NB4 (cell line): Measurements from ENCODE around the gene KAZN.

ENCODE experiments used
- DNase-seq: peaks from one replicate; pipeline ENCODE4 v3.0.0; 2010; ENCODE audit warnings: low read depth
- H3K4me3 ChIP-seq: one replicate; pipeline ENCODE4 v1.5.1; 2011; ENCODE audit warnings: mild to moderate bottlenecking, low read depth, low read length, moderate library complexity
- MYC ChIP-seq: IDR thresholded peaks from 2 replicates; pipeline ENCODE4 v1.6.1; 2011; ENCODE audit warnings: low read depth, low read length
- POLR2A ChIP-seq: IDR thresholded peaks from 2 replicates; pipeline ENCODE4 v1.6.1; 2011; ENCODE audit warnings: mild to moderate bottlenecking; ENCODE audit not compliant: insufficient read length; ENCODE audit errors: extremely low read depth
- TF ChIP-seq, protein P1 (sequence below): IDR thresholded peaks from 2 replicates; pipeline ENCODE4 v1.6.1; 2011; ENCODE audit warnings: low read depth, low read length
- TF ChIP-seq, protein P2 (sequence below): IDR thresholded peaks from one replicate; pipeline ENCODE4 v1.5.1; 2012; ENCODE audit warnings: low read depth, low read length

Gene KAZN

DNA sequence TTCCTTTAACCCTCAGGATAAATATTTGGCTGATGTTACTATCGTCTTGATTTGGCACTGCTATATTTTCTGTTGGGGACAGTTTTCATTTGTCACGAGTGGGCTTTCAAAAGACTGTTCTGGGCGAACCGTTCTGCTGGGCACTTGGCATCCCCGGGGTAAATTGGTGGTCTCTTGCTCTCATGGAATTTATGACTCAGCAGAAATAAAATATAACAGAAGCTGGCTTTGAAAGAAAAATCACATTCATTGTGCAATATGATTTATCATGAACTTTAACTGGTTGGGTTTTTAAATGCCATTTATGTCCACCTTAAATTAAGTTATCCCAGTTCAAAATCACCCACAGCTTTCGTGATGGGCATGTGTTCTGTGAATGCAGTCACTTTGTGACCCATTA lies 147.3 kb downstream of the KAZN start:
- H3K4me3 ChIP-seq, result no peak overlapping the region
- TF ChIP-seq, protein P1, sequence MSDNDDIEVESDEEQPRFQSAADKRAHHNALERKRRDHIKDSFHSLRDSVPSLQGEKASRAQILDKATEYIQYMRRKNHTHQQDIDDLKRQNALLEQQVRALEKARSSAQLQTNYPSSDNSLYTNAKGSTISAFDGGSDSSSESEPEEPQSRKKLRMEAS, result no peak
- TF ChIP-seq MYC (no peak), POLR2A (no peak)
- TF ChIP-seq, protein P2, sequence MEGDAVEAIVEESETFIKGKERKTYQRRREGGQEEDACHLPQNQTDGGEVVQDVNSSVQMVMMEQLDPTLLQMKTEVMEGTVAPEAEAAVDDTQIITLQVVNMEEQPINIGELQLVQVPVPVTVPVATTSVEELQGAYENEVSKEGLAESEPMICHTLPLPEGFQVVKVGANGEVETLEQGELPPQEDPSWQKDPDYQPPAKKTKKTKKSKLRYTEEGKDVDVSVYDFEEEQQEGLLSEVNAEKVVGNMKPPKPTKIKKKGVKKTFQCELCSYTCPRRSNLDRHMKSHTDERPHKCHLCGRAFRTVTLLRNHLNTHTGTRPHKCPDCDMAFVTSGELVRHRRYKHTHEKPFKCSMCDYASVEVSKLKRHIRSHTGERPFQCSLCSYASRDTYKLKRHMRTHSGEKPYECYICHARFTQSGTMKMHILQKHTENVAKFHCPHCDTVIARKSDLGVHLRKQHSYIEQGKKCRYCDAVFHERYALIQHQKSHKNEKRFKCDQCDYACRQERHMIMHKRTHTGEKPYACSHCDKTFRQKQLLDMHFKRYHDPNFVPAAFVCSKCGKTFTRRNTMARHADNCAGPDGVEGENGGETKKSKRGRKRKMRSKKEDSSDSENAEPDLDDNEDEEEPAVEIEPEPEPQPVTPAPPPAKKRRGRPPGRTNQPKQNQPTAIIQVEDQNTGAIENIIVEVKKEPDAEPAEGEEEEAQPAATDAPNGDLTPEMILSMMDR, result no peak
- no peak for DNase-seq

GRCh38 chr1:14746393-14746792 lies 147.9 kb downstream of the KAZN start:
- no peak for DNase-seq
- no peak overlapping the region for H3K4me3 ChIP-seq
- TF ChIP-seq, protein P2, result no peak
- no peak for TF ChIP-seq POLR2A
- TF ChIP-seq MYC, result no peak
- TF ChIP-seq, protein P1, result no peak

GRCh38 chr1:14748151-14748550 lies 149.7 kb downstream of the KAZN start:
- no peak for DNase-seq
- H3K4me3 ChIP-seq, result no peak overlapping the region
- no peak for TF ChIP-seq MYC
- TF ChIP-seq POLR2A, result no peak
- TF ChIP-seq, protein P1, result no peak
- TF ChIP-seq, protein P2, result no peak

GRCh38 chr1:14748977-14749376 lies 150.5 kb downstream of the KAZN start:
- no peak for TF ChIP-seq MYC
- TF ChIP-seq, protein P1, result no peak
- TF ChIP-seq, protein P2, result no peak
- TF ChIP-seq POLR2A, result no peak
- H3K4me3 ChIP-seq, result no peak overlapping the region
- no peak for DNase-seq

- DNase-seq, result no peak
- TF ChIP-seq, protein P1, result no peak
- TF ChIP-seq, protein P2, result no peak
- no peak for TF ChIP-seq MYC
- no peak for TF ChIP-seq POLR2A
Measured at GRCh38 chr1:14750490-14750889, 152.0 kb downstream of the KAZN start.

More at GRCh38 chr1:14750490-14750889, 152.0 kb downstream of the KAZN start:
- H3K4me3 ChIP-seq, result no peak overlapping the region
